IMR-90 (cell line): ENCODE results near the gene IGF2. TPM values are rescaled to one million over a fixed set of nuclear protein-coding genes. Genes with fewer than 3 reads are reported as not detected.

Experiments
- ATAC-seq: fragments of 200-7000 bp; cut with Tn5 transposase; 2 replicates; pipeline ENCODE4 v1.9.1; 2020; ENCODE audit warnings: low read depth, mild to moderate bottlenecking, moderate library complexity
- BruUV-seq: library from RNA; stranded (reverse); fragments of 400-500 nt; replicated peaks from 2 replicates; lab custom pipeline; 2021; lab: Mats Ljungman, UMichigan
- CTCF ChIA-PET: fragments of 300-600 bp; formaldehyde crosslinking; extraction: SDS; loops from one replicate; lab custom pipeline; 2021; ENCODE audit warnings: antibody characterized with exemption; lab: Yijun Ruan, JAX
- POLR2A ChIA-PET: fragments of 300-600 bp; sonication (Branson Sonifier 250); formaldehyde crosslinking; loops from one replicate; lab custom pipeline; 2022; ENCODE audit warnings: antibody characterized with exemption; ENCODE audit not compliant: unreplicated experiment; lab: Charles Lee
- DNase-seq: peaks from one replicate; pipeline ENCODE4 v3.0.0; 2013
- H2AFZ ChIP-seq: replicated peaks from 2 replicates; pipeline ENCODE3; 2013; ENCODE audit warnings: low read length, mild to moderate bottlenecking; ENCODE audit not compliant: poor library complexity
- H2AK5ac ChIP-seq: 2 replicates; pipeline ENCODE4 v1.6.1; 2013; ENCODE audit warnings: low read depth, low read length, inconsistent platforms
- H2AK9ac ChIP-seq: replicated peaks from 2 replicates; pipeline ENCODE3; 2013; ENCODE audit warnings: mild to moderate bottlenecking, low read depth, low read length, moderate library complexity; ENCODE audit not compliant: poor library complexity
- H2BK120ac ChIP-seq: 2 replicates; pipeline ENCODE4 v1.6.1; 2013; ENCODE audit warnings: low read depth, low read length, inconsistent platforms
- H2BK15ac ChIP-seq: 3 replicates; pipeline ENCODE4 v1.6.1; 2013; ENCODE audit warnings: low read depth, low read length, inconsistent platforms
- H2BK20ac ChIP-seq: 2 replicates; pipeline ENCODE4 v1.6.1; 2013; ENCODE audit warnings: low read depth, mild to moderate bottlenecking, inconsistent platforms, low read length, moderate library complexity
- H2BK5ac ChIP-seq: 2 replicates; pipeline ENCODE4 v1.6.1; 2013; ENCODE audit warnings: mild to moderate bottlenecking, low read depth, low read length, inconsistent platforms; ENCODE audit not compliant: poor library complexity, severe bottlenecking
- H3K14ac ChIP-seq: replicated peaks from 2 replicates; pipeline ENCODE4 v1.6.1; 2013; ENCODE audit warnings: low read depth, low read length, inconsistent platforms
- H3K18ac ChIP-seq: 2 replicates; pipeline ENCODE4 v1.6.1; 2013; ENCODE audit warnings: low read depth, low read length, control low read depth
- H3K23ac ChIP-seq: 2 replicates; pipeline ENCODE4 v1.6.1; 2013; ENCODE audit warnings: low read depth, low read length, inconsistent platforms
- H3K27ac ChIP-seq: 2 replicates; pipeline ENCODE4 v1.5.1; 2013; ENCODE audit warnings: mild to moderate bottlenecking, control low read depth, low read length; ENCODE audit not compliant: insufficient read depth
- H3K27me3 ChIP-seq: 2 replicates; pipeline ENCODE4 v1.6.1; 2013; ENCODE audit warnings: low read length; ENCODE audit not compliant: control insufficient read depth, insufficient read depth
- H3K36me3 ChIP-seq: 2 replicates; pipeline ENCODE4 v1.6.1; 2013; ENCODE audit warnings: low read length, mixed read lengths; ENCODE audit not compliant: control insufficient read depth, insufficient read depth
- H3K4ac ChIP-seq: 2 replicates; pipeline ENCODE4 v1.6.1; 2013; ENCODE audit warnings: low read depth, low read length, inconsistent platforms
- H3K4me1 ChIP-seq: 2 replicates; pipeline ENCODE4 v1.6.1; 2013; ENCODE audit warnings: low read length, mixed read lengths; ENCODE audit not compliant: control insufficient read depth, insufficient read depth
- H3K4me2 ChIP-seq: 2 replicates; pipeline ENCODE4 v1.6.1; 2013; ENCODE audit warnings: low read depth, mild to moderate bottlenecking, control low read depth, low read length, moderate library complexity
- H3K4me3 ChIP-seq: 2 replicates; pipeline ENCODE4 v1.5.1; 2013; ENCODE audit warnings: low read depth, mild to moderate bottlenecking, control low read depth, low read length, moderate library complexity; ENCODE audit not compliant: insufficient read depth
- H3K56ac ChIP-seq: 2 replicates; pipeline ENCODE4 v1.6.1; 2013; ENCODE audit warnings: low read length, inconsistent platforms; ENCODE audit not compliant: insufficient read depth; ENCODE audit errors: extremely low read depth
- H3K79me1 ChIP-seq, 2 experiments: 2 replicates each; pipeline ENCODE4 v1.6.1; 2013; ENCODE audit warnings: low read length in 2 of 2, inconsistent platforms in 1 of 2, low read depth in 1 of 2
- H3K9ac ChIP-seq: 2 replicates; pipeline ENCODE4 v1.6.1; 2013; ENCODE audit warnings: low read depth, low read length, control low read depth
- H3K9me1 ChIP-seq: 2 replicates; pipeline ENCODE4 v1.6.1; 2013; ENCODE audit warnings: low read length, inconsistent platforms; ENCODE audit not compliant: insufficient read depth
- H3K9me3 ChIP-seq: 2 replicates; pipeline ENCODE4 v1.6.1; 2013; ENCODE audit warnings: low read length; ENCODE audit not compliant: control insufficient read depth, insufficient read depth
- H4K20me1 ChIP-seq: 2 replicates; pipeline ENCODE4 v1.6.1; 2013; ENCODE audit warnings: low read length, inconsistent platforms; ENCODE audit not compliant: insufficient read depth
- H4K5ac ChIP-seq: 2 replicates; pipeline ENCODE4 v1.6.1; 2013; ENCODE audit warnings: mild to moderate bottlenecking, low read depth, low read length, control low read depth
- H4K8ac ChIP-seq, 2 experiments: 2 replicates each; pipeline ENCODE4 v1.6.1; 2013; ENCODE audit warnings: low read depth in 2 of 2, low read length in 2 of 2, control low read depth in 1 of 2, inconsistent platforms in 1 of 2
- H4K91ac ChIP-seq: 2 replicates; pipeline ENCODE4 v1.6.1; 2013; ENCODE audit warnings: low read depth, low read length, inconsistent platforms; ENCODE audit not compliant: insufficient read depth
- CHD1 ChIP-seq: IDR thresholded peaks from 2 replicates; pipeline ENCODE4 v1.6.1; 2012; ENCODE audit warnings: low read depth, low read length, improper control_type of control experiment
- CTCF ChIP-seq: conservative IDR thresholded peaks from 2 replicates; pipeline ENCODE4 v1.5.1; 2012; ENCODE audit warnings: mild to moderate bottlenecking, low read depth, low read length, improper control_type of control experiment
- ELK1 ChIP-seq: fragments of 150-350 bp; IDR thresholded peaks from 2 replicates; pipeline ENCODE4 v1.6.1; 2016; ENCODE audit warnings: low read depth, mild to moderate bottlenecking, low read length, moderate library complexity, borderline replicate concordance
- FOS ChIP-seq: fragments of 150-350 bp; IDR thresholded peaks from 2 replicates; pipeline ENCODE4 v1.6.1; 2016; ENCODE audit warnings: low read depth, low read length
- MAFK ChIP-seq: IDR thresholded peaks from 2 replicates; pipeline ENCODE4 v1.6.1; 2012; ENCODE audit warnings: low read depth, low read length, improper control_type of control experiment
- MAZ ChIP-seq: IDR thresholded peaks from 2 replicates; pipeline ENCODE4 v1.6.1; 2012; ENCODE audit warnings: low read depth, mild to moderate bottlenecking, low read length, improper control_type of control experiment, moderate library complexity, borderline replicate concordance
- MXI1 ChIP-seq: IDR thresholded peaks from 2 replicates; pipeline ENCODE4 v1.6.1; 2012; ENCODE audit warnings: low read depth, mild to moderate bottlenecking, low read length, moderate library complexity, borderline replicate concordance
- POLR2A ChIP-seq: IDR thresholded peaks from 2 replicates; pipeline ENCODE4 v1.6.1; 2012; ENCODE audit warnings: mild to moderate bottlenecking, low read depth, low read length
- RAD21 ChIP-seq: IDR thresholded peaks from 2 replicates; pipeline ENCODE4 v1.6.1; 2012; ENCODE audit warnings: low read length, improper control_type of control experiment
- WGBS, 2 experiments: methylation state at CpG; one replicate each; pipeline versions ENCODE4 v1.1.5 to v1.1.7; 2013; ENCODE audit warnings: missing lambda C conversion rate in 2 of 2; ENCODE audit not compliant: insufficient read length in 1 of 2; ENCODE audit errors: extremely low coverage in 2 of 2; 5-methylcytosine and 5-hydroxymethylcytosine counted together
- dilution Hi-C: fragments of 300-500 bp; cut with HindIII; formaldehyde crosslinking; loops from one replicate; pipeline ENCODE4 v1.14.3; 2018; ENCODE audit warnings: low sequenced_read_pairs; ENCODE audit not compliant: unreplicated experiment
- in situ Hi-C: fragments of 300-500 bp; cut with MboI; formaldehyde crosslinking; loops from 3 replicates; pipeline ENCODE4 v1.14.3; 2019; ENCODE audit warnings: low sequenced_read_pairs, inconsistent platforms, mixed read lengths
- intact Hi-C: fragments of 100-400 bp; cut with micrococcal nuclease; formaldehyde crosslinking; loops from 2 replicates; pipeline ENCODE4 v1.10.0; 2022
- polyA plus RNA-seq, 3 experiments: library from polyadenylated mRNA; depleted of rRNA; stranded (reverse); fragments of >200 nt; gene quantifications; 2 replicates each; pipeline ENCODE4 v1.2.3, GENCODE V29; 2012; ENCODE audit warnings: low replicate concordance in 1 of 3
- total RNA-seq: library from RNA; depleted of rRNA; stranded (reverse); fragments of >200 nt; gene quantifications from 2 replicates; pipeline ENCODE4 v1.2.3, GENCODE V29; 2012

IGF2 gene
- total and polyA plus RNA-seq, 2 of the 4 experiments (the other 2 are of a cell fraction) = 2.3 to 21.8 TPM

- TF ChIP-seq ELK1 (no peak), MXI1 (no peak), MAZ (no peak), RAD21 (no peak)
These were observed 46.2 kb downstream of the IGF2 start (continued) for GRCh38 chr11:2092956-2093412.

- H2BK5ac ChIP-seq = no peak overlapping the region
- no peaks in the 10 kb centered on the region for H3K36me3 ChIP-seq
- no TSS peak for BruUV-seq
- peaks cover 0 to 13% of the 10 kb centered on the region in 2 experiments; a peak in 2 of 4 replicates for H3K79me1 ChIP-seq
- H2AFZ ChIP-seq = no peak overlapping the region
- peak overlapping the region; percentile 68 for H2BK20ac ChIP-seq
- H2BK15ac ChIP-seq = no peak overlapping the region
- ChIA-PET POLR2A (no interaction called here), CTCF (no interaction called here)
- WGBS, 2 experiments = 100% methylated on average over 2 of the region's 9 CpGs; no CpG with 5 or more reads in 1 of the 2 experiments
- peaks cover 19% of the 10 kb centered on the region for H3K4me1 ChIP-seq
- no peak for TF ChIP-seq FOS
- no peak for TF ChIP-seq CTCF
- TF ChIP-seq POLR2A = no peak
- TF ChIP-seq MAZ = no peak
- TF ChIP-seq CHD1 = no peak
- no peak for TF ChIP-seq RAD21
- no peak for TF ChIP-seq MAFK
- H3K4ac ChIP-seq = peak overlapping the region; percentile 29; the same call in 1 of the 2 replicates
- peak overlapping the region; percentile 35 for H2AK9ac ChIP-seq
- no peak overlapping the region for H4K8ac ChIP-seq
- in situ Hi-C loops = no loop called here
- no peak overlapping the region for H3K4me2 ChIP-seq
- no peak overlapping the region for H3K9ac ChIP-seq
- H3K9me1 ChIP-seq = peaks cover 17% of the 10 kb centered on the region
- no peak overlapping the region for H3K56ac ChIP-seq
- no peak overlapping the region for H3K14ac ChIP-seq
- H3K27me3 ChIP-seq = no peaks in the 10 kb centered on the region
- dilution Hi-C loops = no loop called here
- ATAC-seq = no peak
- intact Hi-C loops = no loop called here
- no peak overlapping the region; the same call in 1 of the 2 replicates for H2BK120ac ChIP-seq
- H4K91ac ChIP-seq = peak overlapping the region; percentile 17; the same call in 1 of the 2 replicates
- no peak overlapping the region for H4K5ac ChIP-seq
- H3K27ac ChIP-seq = no peak overlapping the region
- no peaks in the 10 kb centered on the region for H4K20me1 ChIP-seq
- H3K4me3 ChIP-seq = no peak overlapping the region
- H3K23ac ChIP-seq = no peak overlapping the region
- no peak overlapping the region for H3K18ac ChIP-seq
- no peak overlapping the region for H2AK5ac ChIP-seq
- peaks cover 3% of the 10 kb centered on the region; the same call in 1 of the 2 replicates for H3K9me3 ChIP-seq
- DNase-seq = no peak
These were observed 46.7 kb downstream of the IGF2 start for GRCh38 chr11:2092464-2092910.
